Embryonic facial prominence (tissue), 1 donor: ENCODE data around the gene SMIM5.

Experiments used
- DNase-seq: peaks from one replicate; pipeline ENCODE4 v3.0.0-alpha.2; 2016; ENCODE audit errors: extremely low spot score

Gene SMIM5

DNA sequence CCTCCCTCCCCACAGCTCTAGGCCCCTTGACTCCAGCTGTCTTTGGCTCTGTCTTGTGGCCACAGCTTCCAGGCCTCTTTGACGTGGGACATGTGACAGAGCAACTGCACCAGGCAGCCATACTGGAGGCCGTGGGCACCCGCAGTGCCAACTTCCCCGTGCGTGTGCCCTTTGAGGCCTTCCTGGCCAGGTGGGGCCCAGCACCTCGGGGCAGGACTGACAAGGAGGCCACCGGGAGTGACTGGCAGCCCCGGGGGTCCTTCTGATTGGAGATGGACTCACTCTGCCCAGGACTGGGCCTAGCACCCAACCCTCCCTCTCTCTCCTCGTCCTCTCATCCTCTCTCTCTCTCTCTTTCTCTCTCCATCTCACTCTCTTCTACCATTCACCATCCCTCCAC, 30.1 kb upstream of the SMIM5 start:
- no peak for DNase-seq

DNA sequence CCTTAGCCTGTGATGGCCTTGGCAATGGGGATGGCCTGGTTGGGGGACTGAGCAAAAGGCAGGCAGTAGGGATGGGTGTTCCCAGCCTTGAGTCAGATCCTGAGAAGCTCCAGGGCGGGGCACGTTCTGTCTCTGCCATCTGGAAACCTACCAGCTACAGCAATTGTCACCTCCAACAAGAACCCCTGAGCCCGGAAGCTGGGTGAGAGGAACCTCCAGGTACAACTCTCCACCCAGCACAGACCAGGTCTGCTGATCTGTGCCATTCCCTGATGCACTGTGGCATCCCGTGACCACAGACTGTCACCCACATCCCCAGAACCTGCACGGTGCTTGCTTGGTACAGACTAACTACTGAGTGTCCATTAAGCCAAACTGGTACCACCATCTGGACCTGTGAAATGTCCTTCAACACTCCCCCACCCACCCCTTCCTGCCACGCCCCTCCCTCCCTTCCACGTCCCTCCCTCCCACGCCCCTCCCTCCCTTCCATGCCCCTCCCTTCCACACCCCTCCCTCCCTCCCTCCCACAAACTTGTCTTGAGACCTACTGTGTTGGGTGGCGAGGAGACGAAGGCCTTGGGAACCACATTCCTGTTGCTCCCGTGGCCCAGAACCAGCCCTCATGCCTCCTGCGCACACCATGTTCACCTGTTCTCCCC, 29.1 kb upstream of the SMIM5 start:
- DNase-seq, result no peak

DNA sequence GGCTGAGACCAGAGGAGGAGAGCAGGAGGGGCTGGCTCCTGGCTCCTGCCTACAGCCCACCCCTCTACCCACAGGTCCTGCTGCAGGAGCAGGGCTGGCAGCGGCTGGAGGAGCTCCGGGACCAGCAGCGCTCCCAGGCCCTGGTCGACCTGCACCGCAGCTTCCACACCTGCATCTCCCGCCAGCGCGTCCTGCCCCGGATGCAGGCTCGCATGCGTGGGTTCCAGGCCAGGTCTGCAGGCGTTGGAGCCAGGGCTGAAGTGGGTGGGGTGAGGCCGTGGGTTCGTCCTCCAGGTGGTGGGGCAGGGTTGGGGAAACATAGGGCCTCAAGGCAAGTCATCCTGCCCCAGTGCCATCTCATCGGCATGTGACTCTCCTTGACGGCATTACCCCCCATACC, 27.4 kb upstream of the SMIM5 start:
- no peak for DNase-seq

DNA sequence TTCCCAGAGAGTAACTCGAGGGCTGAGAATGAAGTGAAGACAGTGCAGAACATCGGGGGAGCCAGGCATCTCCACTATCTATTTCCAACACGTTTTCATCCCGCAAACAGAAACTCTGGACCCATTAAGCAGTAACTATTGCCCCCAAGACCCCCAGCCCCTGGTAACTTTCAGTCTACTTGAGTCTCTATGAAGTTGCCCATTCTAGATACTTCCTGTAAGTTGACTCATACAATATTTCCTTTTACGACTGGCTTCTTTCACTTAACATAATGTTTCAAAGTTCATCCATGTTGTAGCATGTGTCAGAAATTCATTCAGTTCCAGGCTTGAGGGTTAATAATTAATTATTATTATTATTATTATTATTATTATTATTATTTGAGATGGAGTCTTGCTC, 26.1 kb upstream of the SMIM5 start:
- no peak for DNase-seq

DNA sequence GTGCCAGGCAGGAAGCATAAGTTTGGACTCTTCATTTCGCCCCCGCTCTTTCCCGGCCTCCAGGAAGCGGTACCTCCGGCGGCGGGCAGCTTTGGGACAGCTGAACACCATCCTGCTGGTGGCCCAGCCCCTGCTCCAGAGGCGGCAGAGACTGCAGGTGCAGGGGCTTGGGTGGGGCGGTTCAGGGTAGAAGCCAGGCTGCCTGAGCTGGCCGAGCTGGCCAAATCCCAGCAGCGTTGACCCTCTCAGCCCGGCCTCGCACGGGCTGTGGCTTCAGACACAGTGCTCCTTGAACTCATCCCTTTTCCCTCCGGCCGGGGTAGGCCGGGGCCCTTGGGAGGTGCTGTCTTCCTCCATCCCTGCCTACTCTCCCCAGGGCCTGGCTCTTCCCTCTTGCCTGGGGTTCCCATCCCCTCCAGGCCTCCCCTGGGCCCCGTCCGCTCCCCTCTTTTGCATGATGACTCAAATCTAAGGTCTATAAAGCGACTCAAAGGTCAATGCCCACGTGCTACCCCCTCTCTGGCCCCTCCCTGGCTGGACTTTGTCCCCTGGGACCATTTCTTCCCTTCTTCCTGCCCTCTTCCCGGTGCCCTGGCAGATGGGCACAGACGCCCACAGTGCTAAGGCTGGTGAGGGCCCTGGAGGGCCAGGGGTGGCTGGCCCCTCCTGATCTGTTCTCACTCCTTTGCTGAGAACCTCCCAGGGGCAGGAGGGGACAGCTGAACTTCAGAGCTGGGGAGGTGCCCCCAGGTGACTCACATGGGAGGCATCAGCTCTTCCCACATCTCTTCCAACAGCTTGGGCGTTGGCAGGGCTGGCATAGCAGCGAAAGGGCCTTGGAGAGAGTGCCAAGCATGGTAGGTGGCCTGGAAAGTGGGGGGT, 22.9 kb upstream of the SMIM5 start:
- DNase-seq, result no peak

DNA sequence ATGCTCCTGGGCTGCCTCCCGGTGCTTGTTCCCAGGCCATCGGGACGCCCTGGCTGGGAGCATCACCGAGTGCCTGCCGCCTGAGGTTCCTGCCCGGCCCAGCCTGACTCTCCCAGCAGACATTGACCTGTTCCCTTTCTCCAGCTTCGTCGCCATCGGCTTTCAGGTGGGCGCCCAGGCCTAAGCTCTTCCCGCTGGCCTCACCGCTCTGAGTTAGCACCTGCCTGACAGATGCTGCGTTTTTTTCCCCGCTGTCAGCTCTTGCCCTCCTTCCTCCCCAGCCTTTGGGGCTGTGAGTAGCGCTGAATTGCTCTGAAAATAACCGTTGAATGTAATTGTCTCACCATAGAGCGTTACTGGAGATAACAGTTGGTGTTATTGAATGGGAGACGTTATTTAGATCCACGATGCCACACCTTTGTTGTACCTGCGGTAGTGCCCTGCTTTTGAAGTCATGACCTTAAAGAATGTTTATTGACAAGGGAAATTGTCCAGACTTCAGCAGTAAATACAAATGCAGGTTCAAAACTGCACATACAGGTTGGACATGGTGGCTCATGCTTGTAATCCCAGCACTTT, 21.3 kb upstream of the SMIM5 start:
- no peak for DNase-seq

DNA sequence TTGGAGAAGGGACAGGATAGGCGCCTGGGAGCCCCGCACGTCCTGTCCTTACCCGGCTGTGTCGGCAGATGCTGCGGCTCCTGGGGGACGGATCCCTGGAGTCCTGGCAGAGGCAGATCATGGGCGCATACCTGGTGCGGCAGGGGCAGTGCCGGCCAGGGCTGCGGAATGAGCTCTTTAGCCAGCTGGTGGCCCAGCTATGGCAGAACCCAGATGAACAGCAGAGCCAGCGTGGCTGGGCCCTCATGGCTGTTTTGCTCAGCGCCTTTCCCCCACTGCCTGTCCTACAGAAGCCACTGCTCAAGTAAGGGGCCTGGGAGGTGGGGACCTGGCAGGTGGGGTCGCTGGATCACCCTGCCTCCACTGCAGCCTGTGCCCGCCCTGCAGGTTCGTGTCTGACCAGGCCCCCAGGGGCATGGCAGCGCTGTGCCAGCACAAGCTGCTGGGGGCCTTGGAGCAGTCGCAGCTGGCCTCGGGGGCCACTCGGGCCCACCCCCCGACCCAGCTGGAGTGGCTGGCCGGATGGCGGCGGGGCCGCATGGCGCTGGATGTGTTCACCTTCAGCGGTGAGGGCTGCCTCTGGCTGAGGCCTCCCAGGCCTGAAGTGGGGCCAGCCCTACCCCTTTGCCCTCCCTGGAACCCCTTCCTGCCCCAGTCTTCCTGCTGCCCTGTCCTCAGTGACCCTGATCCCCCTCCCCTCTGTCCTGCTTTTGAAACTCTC, 20.2 kb upstream of the SMIM5 start:
- no peak for DNase-seq

DNA sequence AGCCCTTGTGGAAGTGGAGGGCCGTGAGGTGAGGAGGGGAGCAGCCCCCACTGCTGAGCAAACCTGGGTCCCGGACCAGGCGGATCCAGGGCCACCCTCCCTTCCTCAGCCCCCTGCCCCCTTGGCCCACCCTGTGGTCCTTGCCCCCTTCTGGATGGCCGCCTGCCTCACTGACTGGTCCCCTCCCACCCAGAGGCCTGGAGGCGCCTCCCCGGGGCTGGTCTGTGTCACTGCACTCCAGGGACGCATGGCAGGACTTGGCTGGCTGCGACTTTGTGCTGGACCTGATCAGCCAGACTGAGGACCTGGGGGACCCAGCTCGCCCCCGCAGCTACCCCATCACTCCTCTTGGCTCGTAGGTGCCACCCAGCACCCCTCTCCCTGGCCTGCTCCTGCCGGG, 19.2 kb upstream of the SMIM5 start:
- DNase-seq, result no peak

DNA sequence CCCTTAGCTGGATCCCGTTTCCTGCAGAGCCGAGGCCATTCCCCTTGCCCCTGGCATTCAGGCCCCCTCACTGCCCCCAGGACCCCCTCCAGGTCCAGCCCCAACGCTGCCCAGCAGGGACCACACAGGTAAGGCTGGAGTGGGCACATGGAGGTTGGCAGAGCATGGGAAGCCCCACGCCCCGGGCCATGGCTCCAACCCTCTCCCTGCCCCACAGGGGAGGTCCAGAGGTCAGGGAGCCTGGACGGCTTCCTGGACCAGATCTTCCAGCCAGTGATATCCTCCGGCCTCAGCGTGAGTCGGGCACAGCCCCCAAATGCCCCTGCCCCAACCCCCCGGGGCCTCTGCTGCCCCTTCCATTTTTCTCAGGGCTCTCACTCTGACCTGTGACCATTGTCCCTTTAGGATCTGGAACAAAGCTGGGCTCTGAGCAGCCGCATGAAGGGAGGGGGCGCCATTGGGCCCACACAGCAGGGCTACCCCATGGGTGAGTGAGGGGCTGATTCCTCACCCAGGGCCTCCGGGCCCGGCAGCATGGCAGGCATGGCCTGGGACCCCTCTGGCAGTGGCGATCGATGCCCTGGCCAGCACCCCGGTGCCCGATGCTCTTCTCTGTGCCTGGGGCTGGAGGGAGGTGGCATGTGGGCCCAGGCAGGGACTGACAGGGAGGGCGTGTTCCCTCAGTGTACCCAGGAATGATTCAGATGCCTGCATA, 18.5 kb upstream of the SMIM5 start:
- no peak for DNase-seq

DNA sequence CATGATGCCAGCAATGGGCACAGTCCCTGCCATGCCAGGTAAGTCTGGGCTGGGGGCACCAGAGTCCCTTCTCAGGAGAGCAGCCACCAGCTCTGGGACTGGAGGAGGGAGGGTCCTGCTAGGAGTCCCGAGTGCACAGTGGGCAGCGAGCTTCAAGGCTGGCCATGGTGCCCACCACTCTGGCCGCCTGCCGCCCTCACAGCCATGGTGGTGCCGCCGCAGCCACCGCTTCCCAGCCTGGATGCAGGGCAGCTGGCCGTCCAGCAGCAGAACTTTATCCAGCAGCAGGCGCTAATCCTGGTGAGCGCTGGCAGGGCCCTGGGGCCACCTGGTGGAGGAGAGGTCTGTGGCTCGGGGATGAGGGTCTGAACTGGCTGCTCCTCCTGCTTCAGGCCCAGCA, 17.9 kb upstream of the SMIM5 start:
- no peak for DNase-seq

DNA sequence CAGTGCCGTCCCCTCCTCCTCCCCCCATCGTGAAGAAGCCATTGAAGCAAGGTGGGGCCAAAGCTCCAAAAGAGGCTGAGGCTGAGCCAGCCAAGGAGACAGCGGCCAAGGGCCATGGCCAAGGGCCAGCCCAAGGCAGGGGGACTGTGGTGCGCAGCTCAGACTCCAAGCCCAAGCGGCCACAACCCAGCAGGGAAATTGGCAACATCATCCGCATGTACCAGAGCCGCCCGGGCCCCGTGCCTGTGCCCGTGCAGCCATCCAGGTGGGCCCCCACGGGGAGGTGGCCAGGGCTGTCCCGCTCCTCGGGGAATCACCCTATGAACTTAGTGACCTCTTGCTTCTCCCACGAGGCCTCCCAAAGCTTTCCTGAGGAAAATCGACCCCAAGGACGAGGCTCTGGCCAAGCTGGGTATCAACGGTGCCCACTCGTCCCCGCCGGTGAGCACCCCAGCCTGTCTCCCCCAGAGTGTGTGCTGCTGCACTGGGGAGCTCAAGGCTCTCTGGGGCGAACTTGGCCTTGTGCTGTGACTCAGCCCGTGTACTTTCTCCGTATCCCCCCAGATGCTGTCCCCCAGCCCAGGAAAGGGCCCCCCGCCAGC, 16.6 kb upstream of the SMIM5 start:
- no peak for DNase-seq

DNA sequence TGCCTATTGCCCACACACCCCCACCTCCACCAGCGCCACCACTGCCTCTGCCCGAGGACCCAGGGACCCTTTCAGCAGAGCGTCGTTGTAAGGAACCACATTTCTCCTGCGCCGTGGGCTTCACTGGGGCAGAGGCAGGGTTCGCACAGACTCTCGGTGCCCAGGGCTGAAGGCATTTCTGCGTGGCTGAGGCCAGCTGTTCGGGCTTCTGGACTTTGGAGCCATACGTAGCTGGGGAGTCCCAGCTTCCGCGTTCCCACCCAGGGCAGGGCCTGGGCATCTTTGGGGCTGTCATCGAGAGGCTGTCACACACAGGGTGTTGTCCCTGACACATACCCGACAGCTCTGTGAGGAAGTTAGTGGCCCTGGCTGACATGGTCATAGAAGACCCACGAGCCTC, 16.0 kb upstream of the SMIM5 start:
- DNase-seq, result no peak

DNA sequence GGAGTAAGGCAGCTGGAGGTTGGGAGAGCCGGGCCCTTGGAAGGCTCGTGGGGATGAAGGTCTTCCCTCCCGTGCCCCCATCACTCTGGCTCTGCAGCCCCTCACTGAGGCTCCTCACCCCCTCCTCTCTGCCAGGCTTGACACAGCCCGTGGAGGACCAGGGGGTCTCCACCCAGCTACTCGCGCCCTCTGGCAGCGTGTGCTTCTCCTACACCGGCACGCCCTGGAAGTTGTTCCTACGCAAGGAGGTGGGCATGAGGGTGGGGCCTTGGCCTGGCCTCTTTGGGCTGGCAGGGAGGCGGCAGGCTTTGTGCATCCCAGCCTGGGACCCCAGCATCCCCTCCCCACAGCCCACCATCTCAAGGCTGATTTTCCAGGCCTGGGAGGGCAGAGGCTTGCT, 15.6 kb upstream of the SMIM5 start:
- no peak for DNase-seq

DNA sequence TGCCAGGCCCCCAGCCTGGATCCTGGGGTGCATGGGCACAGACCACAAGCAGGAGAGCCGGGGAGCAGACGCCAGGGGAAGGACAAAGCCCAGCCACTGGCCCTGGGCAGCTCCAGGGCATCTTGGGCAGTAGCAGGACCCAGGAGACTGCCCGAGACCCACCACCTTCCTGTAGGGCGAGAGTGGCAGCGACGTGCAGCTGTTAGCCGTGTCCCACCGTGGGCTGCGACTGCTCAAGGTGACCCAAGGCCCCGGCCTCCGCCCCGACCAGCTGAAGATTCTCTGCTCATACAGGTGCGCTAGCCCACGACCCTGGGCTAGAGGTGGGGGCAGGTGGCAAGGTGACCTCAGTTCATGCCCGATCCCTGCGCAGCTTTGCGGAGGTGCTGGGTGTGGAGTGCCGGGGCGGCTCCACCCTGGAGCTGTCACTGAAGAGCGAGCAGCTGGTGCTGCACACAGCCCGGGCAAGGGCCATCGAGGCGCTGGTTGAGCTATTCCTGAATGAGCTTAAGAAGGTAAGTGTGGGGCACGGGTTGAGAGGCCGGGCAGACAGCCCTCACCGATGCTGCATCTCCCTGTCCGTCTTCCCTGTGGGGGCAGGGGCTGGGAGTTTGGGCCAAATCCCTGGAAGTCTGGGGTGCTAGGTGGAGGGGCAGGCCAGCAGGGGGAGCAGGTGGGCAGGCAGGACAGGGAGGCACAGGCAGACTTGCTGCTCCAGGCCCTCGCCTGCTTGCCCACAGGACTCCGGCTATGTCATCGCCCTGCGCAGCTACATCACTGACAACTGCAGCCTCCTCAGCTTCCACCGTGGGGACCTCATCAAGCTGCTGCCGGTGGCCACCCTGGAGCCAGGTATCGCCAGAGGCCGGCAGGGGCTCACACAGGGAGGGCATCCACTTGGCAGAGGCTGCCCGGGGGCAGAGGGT, 13.5 kb upstream of the SMIM5 start:
- DNase-seq, result no peak

DNA sequence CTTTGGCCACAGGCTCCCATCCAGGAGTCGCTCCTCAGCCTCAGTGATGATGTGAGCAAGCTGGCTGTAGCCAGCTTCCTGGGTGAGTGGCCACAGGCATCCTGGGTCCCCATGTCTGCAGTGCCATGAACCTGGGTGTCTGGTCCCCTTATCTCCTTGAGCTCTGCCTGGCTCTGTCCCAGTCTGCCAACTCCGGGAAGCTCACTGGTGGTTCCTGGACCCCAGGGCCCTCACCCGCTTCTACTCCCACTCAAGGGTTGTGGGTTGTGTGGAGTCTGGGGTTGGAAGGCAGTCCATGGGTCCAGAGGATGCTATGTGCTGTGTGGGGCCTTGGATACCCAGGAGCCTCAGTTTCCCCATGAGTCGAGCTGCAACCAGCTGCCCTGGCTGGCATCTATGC, 11.7 kb upstream of the SMIM5 start:
- no peak for DNase-seq

DNA sequence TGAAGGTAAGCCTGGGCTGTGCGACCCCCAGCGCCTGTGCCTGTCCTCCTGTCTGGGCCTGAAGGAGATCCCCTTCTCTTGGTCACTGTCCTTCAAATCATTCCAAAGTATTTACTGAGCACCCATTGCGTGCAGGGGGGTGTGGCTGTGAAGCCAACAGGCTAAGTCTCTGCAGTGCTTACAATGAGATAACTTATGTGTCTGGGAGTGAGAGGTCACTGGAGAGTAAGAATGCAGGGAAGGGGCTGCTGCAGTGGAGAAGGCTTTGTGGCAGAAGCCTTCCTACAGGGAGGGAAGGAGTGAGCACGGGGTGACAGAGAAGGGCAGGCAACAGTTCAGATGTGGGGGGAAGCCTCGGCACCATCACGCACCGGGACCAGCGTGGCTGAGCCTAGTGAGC, 11.2 kb upstream of the SMIM5 start:
- no peak for DNase-seq

DNA sequence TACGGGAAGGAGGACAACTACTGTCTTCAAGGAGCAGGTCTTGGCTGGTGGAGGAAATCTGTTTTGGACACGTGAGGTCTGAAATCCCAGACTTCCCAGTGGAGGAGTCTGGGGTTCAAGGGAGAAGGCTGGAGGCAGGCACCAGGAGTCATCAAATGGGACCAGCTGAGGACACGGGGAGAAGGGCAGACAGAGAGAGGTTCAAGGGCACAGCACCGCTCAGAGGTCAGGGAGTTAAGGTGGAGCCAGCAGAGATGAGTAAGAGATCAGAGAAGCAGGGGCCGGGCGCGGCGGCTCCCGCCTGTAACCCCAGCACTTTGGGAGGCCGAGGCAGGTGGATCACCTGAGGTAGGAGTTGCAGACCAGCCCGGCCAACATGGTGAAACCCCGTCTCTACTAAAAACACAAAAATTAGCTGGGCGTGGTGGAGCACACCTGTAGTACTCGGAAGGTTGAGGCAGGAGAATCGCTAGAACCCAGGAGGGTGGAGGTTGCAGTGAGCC, 10.4 kb upstream of the SMIM5 start:
- no peak for DNase-seq

DNA sequence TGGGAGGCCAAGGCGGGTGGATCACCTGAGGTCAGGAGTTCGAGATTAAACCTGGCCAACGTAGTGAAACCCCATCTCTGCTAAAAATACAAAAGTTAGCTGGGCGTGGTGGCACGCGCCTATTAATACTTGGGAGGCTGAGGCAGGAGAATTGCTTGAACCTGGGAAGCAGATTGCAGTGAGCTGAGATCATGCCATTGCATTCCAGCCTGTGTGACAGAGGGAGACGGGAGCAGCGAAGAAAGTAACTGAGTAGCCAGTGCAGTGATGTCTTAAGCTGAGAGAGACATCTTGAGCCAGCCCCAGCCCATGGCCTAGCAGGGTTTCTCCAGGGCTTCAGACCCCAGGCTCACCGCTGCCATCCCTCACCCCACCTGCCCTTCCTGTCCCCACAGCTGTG, 9.8 kb upstream of the SMIM5 start:
- no peak for DNase-seq

DNA sequence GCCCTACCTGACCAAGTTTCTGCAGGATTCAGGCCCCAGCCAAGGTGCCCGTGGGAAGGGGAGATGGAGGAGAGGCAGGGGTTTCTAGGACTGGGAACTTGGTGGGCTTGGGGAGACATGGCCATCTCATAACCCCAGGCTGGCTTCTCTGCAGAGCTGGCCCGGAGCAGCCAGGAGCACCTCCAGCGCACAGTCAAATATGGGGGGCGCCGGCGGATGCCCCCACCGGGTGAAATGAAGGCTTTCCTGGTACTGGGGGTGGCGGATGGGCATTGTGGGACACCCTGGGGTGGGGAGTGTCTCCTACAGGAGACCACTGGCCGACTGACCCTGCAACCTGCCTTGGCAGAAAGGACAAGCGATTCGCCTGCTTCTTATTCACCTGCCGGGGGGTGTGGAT, 9.2 kb upstream of the SMIM5 start:
- no peak for DNase-seq

DNA sequence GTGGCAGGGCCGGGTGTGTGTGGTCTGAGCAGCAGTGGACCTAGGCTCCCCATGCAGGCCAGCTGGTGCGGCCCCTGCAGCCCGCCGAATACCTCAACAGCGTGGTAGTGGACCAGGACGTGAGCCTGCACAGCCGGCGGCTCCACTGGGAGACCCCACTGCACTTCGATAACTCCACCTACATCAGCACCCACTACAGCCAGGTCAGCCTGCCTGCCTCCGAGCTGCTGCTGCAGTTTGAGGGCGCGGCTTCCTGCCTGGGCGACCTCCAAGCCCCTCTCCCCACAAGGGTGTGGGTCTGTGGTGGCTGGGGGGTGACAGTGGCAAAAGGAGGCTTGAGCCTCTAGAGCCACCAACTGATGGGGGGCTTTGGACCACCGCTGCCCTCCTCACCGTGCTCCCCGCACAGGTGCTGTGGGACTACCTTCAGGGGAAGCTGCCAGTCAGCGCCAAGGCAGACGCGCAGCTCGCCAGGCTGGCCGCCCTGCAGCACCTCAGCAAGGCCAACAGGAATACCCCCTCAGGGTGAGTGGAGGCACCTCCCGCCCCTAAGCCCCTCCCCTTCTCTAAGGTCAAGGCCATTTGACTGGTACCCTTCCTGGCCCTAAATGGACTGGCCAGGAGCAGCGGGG, 8.4 kb upstream of the SMIM5 start:
- DNase-seq, result no peak
